Bone marrow (tissue), 2 donors: Measurements from ENCODE around the gene TSPOAP1.
"Not testable (repeated sequence)": the region's sequence is repeated elsewhere in the genome, so short reads cannot be mapped to it uniquely, and the experiment has no call there.

Source experiments
- DNase-seq, 2 donors: peaks; one replicate each; lab custom pipeline; 2025; lab: John Stamatoyannopoulos, UW

Gene TSPOAP1

DNA sequence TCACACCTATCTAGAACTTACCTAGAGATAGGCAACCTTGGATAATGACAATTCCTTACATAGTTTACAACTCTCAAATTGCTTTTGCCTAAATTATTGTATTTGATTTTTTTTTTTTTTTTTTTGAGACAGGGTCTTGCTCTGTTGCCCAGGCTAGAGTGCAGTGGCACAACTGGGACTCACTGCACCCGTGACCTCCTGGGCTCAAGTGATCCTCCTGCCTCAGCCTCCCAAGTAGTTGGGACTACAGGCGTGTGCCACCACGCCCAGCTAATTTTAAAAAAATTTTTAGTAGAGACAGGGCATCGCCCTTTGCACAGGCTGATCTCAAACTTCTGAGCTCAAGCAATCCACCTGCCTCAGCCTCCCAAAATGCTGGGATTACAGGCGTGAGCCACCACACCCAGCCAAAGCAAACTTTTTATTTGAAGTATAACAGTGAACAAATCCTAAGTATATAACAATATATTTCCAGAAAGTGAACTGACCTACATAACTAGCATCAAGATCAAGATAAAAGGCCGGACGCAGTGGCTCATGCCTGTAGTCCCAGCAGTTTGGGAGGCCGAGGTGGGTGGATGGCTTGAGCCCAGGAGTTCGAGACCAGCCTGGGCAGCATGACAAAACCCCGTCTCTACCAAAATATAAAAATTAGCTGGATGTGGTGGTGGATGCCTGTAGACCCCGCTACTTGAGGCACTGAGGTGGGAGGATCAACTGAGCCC lies 12.7 kb upstream of the TSPOAP1 start:
- DNase-seq, result not testable (repeated sequence)

DNA sequence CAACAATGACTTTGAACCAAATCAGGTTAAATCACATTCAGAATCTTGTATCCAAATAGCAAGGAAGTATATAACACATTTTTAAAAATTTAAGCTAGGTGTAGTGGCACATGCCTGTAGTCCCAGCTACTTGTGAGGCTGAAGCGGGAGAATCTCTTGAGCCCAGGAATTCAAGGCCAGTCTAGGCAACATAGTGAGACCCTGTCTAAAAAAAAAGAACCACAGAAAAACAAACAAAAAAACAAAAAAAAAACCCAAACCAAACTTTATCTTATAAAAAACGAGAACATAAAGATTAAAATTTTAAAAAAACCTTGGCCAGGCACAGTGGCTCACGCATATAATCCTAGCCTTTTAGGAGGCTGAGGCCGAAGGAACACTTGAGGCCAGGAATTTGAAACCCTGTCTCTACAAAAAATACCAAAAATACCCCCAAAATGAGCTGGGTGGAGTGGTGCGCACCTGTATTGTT lies 11.8 kb upstream of the TSPOAP1 start:
- no peak for DNase-seq

DNA sequence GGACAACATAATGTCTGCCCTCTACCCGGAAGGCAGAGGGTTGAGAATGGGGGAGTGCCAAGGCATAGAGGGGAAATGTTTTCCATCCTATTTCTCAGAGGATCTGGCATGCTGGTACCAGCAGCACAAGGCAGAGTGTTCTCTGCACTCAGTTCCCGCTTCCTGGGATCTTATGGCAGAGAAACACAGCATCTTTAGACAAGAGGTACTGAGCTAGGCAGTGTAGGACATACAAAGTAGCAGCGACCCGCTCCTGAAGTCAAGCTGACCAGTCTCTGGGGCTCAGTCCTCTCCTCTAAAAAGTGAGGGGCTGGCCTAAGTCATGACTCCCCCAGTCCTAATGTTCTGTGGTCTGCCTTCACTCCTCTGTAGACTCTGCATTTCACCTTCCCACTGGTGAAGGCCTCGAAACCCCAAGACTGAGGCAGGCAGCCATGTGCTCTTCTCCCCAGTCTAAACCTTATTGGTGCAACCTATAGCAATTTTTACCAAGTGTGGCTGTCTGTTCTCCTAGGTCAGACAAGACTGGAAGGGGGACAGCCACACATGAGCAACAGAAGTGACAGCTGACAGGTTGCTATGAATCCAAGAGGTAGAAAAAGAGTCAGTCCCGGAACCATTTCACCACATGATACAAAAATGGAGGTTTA lies 11.3 kb upstream of the TSPOAP1 start:
- no peak for DNase-seq

DNA sequence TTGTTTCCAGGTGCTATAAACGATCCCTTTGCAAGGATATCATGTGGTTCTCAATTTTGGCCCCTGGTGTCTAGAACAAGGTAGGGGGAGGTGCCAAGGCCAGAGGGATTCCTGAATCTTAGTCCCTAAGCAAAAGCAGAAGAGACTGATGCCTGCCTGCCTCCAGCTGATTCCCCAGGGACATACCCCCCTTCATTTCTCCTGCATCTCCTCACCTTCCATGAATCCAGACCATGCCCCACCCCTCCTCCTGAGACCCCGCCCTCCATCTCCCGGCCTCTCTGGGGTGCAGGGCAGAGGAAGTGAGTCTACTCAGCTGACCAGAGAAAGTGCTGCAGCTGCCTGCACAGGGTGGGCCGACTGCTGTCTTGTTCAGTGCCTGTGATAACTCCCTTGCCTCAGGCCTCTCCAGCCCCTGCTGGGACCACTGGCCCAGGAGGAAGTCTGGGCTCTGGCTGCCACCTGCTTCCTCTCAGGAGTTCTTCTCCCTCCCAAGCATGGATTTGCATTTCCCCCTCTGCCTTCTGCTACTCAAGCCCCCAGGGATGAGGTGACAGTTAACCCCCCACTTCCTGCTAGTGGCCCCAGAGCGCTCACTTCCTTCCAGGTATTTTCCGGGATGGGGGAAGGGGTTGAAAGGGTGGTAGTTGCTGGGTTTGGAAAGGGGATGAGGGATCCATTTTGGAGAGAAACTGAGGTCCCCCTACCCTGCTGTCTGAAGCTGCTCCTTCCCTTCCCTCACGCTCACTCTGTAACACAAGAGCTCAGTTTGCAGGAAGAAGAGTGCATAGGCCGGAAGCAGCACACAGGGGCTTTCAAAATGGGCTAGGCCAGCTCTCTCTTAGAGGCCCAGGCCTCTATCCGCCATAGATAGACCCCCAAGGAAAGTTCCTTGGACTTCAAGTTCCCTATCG lies 10.5 kb upstream of the TSPOAP1 start:
- DNase-seq, result peak; percentile 20 to 48

DNA sequence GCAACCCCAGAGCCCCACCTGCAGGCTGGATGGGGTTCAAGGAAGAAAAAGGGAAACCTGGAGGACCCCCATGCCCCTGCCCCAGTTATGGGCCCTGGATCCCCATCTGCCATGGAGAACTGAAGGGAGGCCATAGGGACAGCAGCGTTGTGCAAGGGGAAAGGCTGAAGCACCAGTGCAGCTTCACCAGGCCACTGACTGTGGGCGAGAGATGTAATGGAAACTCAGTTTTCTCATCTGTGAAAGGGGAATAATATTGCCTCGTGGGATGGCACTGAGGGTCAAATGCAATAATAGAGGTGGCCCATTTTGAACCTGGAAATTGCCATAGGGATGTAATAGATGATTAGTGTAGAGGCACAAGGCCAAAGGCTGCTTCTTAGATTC lies 9.9 kb upstream of the TSPOAP1 start:
- no peak for DNase-seq

DNA sequence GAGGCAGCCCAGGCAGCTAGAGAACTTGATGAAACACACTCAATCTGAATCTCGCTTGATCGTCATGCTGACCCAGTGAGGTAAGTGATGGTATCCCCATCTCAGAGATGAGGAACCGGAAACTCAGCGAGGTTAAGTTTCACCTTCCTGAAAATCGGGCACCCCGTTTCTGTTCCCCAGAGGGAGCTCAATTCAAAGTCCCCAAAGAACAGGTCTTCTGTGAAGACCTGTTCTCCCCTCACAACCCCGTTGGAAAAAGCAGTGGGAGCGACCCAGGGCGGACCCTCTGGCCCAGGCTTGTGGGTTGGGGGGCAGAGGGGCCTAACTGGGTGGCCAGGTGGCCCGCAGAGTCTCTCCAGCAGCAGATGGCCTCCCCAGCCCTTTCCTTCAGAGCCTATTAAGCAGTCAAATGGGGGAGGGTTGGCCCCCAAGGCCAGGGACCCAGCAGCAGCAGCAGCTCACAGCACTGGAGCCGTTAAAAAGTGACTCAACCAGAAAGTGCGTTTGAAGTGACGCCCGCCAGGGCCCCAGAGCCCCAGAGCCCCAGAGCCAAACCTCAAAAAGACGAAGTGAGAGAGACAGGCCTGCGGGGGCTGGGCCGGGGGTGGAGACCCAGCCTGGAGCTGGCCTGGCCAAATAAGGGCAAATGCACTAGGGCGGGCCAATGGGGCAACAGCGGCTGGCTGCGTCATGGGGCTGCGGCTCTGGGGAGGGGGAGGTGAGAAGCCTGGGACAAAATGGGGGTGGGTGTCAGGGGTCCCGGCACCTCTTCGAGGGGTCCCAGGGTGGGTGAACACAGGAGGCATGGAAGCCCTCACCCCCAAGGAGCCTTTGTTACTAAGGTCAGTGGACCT lies 9.2 kb upstream of the TSPOAP1 start:
- DNase-seq, result peak; percentile 91 to 96

DNA sequence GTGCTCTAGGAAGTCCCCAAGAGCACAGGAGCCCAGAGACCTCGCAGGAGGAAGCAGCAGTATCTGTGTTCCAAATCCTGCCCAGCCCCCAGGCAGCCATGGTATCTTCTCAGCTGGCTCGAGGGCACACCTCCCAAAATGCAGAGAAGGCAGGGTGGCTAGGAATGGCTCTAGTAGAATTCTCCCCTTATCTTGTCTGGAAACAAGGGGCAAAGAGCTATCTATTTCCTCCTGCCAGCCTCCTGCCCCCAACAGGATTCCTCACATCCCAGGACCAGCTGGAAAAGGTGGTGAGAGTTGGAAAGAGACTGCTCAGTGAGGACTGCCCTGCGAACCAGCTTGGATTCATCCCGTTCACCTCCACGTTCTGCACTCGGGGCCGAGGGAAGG lies 8.6 kb upstream of the TSPOAP1 start:
- peak in 1 of 2 donors; percentile 19 for DNase-seq

DNA sequence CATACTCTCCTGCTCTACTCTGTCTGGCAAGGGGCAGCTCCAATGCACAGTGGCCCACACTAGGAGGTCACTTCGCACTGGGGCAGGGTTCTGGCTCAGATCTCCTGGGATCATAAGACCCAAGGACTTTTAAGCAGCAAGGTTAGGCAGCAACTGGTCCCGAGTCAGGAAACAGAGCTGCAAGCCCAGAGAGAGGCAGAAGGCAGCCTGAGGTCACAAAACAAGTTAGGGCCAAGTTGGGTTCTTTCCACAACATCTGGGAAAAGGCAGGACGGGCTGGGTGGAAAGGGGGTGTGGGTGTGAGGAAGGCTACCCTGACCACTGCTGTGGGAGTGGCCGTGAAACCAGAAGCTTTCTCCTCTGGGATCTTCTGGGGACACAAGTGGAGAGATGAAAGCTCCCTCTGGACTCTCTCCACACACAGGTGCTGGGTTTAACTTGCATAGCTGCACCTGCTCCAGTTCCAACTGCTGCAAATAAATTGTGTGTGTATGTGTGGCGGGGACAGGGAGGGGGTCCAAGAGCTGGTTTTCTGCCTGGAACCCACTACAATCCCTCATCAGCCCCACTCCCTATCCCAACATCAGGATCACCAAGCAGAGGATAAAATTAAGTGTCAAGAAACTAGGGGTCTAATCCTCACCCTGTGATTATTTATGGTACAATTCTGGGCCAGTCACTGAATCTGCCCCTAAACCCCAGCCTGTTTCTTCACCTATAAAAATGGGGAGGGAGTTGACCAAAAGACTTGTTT lies 8.0 kb upstream of the TSPOAP1 start:
- DNase-seq, result no peak

DNA sequence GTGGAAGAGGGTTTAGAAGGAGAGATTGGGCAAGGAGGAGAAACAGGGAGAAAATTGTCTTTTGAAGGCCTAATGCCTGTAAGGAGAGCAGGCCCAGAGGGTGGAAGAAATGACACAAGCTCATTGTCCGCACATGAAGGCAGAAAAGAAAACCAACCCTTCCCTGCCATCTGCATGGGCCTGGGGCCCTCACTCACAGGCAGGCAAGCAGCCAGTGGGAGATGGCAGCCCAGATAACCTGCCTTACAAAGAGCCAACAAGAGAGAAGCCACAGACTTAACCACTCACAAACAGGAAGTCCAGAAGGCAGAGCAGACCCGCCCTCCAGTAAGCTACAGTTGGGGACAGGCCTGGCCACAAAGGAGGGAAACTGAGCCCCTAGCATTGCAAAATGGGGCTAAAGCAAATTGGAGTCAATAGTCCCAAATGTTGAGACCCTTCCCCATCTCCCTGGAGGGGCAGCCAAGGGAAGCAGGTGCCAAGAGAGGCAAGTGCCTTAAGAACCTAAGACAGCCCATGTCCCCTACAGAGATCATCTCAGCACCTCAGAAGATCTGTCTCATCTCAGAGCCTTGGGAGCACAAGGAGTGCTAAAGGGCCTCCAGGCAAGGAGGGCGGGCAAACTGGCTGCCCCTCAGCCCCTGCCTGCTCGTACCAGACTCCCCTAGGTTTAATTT lies 7.3 kb upstream of the TSPOAP1 start:
- DNase-seq, result peak; percentile 10 to 75

DNA sequence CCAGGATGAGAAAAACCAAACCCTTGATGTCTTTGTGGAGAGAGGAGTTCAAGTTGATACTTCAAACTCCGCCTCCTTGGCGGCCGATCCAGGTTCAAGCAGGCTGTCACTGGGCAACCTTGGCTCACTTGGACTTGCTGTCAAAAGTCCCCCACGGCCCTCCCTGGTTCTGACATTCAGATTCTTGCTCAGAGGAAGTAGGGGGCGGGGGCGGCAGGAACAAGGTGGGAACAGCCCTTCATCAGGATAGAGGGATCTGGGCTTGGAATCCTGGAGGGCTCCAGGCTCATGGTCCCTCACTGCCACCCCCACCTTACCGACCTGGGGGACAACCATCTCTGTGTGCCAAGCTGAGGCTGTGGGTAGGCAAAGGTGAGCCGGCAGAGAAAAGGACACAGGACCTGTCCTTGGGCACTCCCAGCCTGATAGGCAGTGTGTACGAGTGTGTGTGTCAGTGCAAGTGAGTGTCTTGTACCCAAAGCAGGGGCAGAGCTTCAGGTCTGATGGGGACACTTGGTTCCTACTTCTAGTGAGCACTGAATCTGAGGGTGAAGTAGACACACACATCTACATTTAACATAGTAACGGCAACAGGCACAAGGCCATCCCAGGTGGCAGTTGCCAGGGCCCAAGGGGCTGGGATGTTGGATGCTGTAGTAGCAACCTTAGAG lies 6.6 kb upstream of the TSPOAP1 start:
- DNase-seq, result no peak

DNA sequence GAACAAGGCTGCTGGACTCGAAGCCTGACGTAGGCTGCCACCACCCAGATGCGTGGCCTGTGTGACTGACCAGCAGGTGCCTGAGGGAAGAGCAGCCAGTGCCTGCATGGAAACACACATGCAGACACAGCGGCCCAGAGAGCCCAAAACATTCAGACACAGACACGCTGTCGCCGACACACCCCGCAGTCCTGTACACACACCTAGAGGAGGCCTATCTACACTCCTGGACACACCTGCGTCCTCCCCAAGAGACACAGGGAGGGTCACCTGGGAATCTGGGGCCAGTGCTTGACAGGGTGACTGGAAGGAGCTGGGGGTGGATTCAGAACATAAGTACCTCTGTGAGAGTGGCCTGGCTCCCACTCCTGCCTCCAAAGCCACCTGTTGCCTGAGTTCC lies 6.1 kb upstream of the TSPOAP1 start:
- DNase-seq, result no peak

DNA sequence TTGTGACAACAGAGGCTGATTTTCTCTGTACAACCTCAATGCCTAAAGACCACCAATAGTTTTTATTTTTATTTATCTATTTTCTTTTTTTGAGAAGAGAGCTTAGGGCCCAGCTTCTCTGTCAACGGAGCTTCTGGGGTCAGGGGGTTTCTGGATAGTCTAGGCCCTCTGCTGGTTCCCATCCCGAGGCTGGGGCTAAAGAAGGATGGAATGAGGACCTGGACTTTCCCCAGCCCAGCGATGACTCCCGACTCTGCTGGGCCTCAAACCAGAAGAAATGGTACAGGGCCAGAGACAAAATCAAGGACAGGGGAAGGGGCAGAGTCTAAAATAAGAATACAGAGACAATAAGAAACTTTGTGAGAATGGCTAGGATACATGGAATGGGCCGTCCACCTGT lies 5.7 kb upstream of the TSPOAP1 start:
- DNase-seq, result no peak

DNA sequence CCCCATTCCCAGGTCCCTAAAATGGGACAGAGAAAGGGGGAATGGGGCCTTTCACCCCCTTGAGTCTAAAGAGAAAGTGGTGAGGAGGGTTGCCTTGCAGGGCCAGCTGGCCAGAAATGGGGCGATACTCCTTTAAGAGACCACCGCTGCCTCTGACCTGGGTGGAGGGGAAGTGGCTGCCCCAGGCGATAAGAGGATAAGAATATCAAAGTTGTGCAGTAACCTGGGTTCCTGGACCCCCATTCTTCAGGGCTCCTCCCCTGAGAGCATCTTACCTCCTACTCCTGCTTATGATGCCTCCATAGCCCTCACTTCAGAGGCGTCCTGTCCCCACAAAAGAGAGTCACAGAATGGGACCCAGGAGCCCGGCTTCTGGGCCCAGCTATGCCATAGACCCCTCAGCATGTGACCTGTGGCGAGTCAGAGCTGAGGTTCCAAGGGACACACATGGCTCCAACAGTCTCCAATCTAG lies 5.2 kb upstream of the TSPOAP1 start:
- DNase-seq, result peak in 1 of 2 donors; percentile 20

DNA sequence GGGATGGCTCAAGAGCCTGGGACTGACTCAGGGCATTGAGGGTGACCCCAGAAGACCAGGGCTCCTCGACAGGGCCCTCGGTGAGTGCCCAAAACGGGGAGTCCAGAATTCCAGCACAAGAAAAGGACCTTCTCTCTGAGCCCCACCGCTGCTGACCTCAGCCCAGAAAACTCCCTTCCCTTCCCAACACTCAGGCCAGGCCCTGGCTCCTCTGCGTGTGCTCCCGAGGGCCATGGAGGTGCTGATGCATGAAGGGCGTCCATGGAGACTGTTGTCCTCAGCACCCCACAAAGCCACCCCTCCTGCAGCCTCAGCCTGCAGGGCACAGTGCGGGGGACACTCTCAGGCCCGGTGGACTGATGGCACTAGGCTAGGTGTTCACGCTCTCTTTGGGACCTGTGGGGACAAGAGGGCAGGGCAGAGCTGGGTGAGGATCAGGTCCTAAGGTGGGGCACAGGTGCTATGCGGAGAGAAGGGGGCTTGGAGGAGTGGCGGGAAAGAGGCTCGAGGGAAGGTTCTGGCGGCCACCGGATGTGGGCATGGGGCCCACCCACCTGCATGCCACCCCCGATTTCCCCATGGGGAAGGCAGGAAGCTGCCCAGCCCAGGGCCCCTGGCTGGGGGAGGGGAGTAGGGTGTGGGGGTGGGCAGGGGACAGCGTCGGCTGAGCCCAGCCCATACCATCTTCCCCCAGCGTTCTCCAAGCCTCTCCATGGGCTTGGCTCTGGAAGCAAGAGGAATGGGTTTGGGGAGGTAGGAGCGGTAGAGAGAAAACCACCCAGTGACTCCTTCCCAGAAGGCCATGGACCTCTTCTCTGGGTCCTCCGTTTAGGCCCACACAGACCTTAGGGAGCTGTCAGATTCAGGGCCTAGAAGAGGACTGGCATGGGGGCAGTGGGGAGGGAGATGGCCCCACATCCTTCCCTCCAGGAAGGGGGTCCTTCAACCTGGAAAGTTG lies 4.5 kb upstream of the TSPOAP1 start:
- DNase-seq, result no peak

DNA sequence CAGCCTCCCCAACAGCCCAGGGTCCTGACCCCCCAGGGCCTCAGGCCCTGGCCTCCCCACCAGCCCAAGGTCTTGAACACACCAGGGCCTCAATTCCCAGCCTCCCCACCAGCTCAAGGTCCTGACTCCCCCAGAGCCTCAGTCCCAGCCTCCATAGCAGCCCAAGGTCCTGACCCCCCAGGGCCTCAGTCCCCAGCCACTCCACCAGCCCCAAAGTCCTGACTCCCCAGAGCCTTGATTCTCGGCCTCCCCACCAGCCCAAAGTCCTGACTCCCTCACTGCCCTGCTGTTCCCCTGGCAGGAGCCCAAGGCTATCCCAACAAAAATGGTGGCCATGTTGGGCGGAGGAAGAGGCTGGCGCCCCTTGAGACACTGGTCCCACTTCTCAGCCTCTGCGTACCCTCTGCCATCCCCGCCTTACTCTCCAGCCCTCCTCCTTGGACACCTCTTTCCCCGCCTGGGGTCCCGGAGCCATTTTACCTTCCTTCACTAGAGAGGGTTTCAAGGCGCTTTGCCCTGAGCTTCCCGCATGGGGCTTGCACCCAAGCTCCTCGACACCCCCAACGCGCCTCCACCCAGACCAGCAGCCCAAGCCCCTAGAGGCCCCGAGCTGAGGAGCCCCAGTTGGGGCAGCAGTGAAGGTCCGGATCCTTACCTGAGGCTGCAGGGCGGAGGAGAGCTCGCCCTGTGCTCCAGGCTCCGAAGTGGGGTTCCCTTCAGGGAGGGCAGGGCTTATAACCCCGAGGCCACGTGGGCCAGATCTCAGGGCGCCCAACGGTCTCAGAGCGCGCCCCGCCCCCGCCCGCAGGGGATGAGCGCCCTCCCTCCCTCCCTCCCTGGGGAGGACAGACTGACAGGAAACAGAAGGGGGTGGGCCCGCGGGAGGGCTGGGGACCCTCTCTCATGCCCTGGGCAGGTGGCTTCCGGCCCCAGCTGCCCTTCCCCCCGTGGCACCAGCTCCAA lies 3.5 kb upstream of the TSPOAP1 start:
- DNase-seq, result peak; percentile 72 to 77

DNA sequence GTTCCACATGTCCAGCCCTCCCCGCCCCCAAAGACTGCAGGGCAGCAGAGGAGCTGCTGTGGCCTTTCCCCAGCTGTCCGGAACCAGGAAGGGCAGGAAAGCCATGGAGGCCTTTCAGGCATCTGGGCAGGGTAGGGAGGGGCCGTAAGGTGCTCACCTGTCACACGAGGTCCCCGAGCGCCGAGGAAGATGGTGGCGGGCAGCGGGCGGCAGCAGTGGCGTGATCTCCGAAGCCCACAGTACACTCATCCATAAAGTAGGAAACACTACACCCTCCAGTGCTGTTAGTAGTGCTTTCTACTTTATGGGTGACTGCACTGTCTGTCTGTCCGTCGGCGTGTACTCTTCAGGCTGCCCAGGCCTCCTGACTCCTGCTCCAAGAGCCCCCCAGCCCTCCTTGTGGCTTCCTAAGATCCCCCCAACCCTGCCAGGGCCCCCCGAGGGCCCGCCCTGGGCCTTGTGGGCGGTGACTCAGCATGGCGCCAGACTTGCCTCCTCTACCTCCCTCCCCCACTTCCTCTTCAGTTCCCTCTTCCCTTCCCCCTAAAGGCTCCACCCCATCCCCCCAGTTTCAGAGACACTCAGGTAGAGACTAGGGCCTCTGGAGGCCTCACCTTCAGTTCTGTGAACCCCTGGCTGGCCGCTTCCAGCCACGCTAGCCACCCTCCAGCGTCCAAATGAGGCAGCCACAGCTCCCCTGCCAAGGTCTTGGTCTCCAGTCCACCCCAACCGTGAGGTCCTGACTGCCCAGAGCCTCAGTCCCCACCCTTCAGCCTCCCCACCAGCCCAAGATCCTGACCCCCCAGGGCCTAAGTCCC lies 2.6 kb upstream of the TSPOAP1 start:
- peak; percentile 73 to 77 for DNase-seq
